ENCODE data around the gene USP26. TPM values are rescaled to one million over a fixed set of nuclear protein-coding genes. Genes with fewer than 3 reads are reported as not detected.
"Not testable (repeated sequence)": the region's sequence is repeated elsewhere in the genome, so short reads cannot be mapped to it uniquely, and the experiment has no call there.

USP26 gene
- total and polyA plus RNA-seq, 2 donors (not counting 3 experiments of a cell fraction or from before 2014, with no cell fraction given): not detected

- dilution Hi-C loops (cut with MboI; ENCODE audit: extremely low pct_ligation_motif_present, low sequenced_read_pairs): no loop called here
- intact Hi-C loops (cut with micrococcal nuclease): no loop called here
- H2AFZ ChIP-seq (ENCODE audit: low read depth, low read length): no peak overlapping the region
- H3K36me3 ChIP-seq (ENCODE audit: control insufficient read depth in 2 of 2, extremely low read depth in 1 of 2, insufficient read depth in 2 of 2, low read length in 2 of 2): no peaks in the 10 kb centered on the region
- H3K4me2 ChIP-seq (ENCODE audit: insufficient read depth, low read length): no peak overlapping the region
- no peaks in the 10 kb centered on the region for H3K79me2 ChIP-seq (ENCODE audit: control insufficient read depth, insufficient read depth, low read length)
- FAIRE-seq: no peak
- no peaks in the 10 kb centered on the region for H3K9me3 ChIP-seq (replicated peaks; ENCODE audit: control insufficient read depth, insufficient read depth, low read length)
- BruUV-seq (replicated peaks): no TSS peak
- no peaks in the 10 kb centered on the region for H3K27me3 ChIP-seq (ENCODE audit: control insufficient read depth in 2 of 2, insufficient read depth in 2 of 2, low read length in 2 of 2)
- no peak for DNase-seq (ENCODE audit: low read depth, low spot score)
- no peak overlapping the region for H3K4me3 ChIP-seq (replicated peaks in 1 of 3; ENCODE audit: insufficient read depth in 1 of 3, low read depth in 1 of 3, low read length in 3 of 3)
- H3K4me1 ChIP-seq (ENCODE audit: control insufficient read depth, extremely low read depth, insufficient read depth, low read length): no peaks in the 10 kb centered on the region
- H4K20me1 ChIP-seq (replicated peaks; ENCODE audit: control insufficient read depth, extremely low read depth, insufficient read depth, low read length): no peaks in the 10 kb centered on the region
- no peaks in the 10 kb centered on the region for H3K9me1 ChIP-seq (replicated peaks; ENCODE audit: control insufficient read depth, extremely low read depth, insufficient read depth, low read length)
- ChIA-PET POLR2A (no interaction called here), CTCF (no interaction called here)
- H3K27ac ChIP-seq (ENCODE audit: insufficient read depth, low read depth, low read length): no peak overlapping the region
- TF ChIP-seq POLR2A (IDR thresholded peaks at IDR 0.05; ENCODE audit: low read depth, low read length): no peak
- TF ChIP-seq MAX (IDR thresholded peaks at IDR 0.05; ENCODE audit: insufficient read depth, insufficient read length): no peak
- no peak for TF ChIP-seq CTCF (IDR thresholded peaks at IDR 0.05; ENCODE audit: extremely low read depth in 1 of 2, insufficient read depth in 1 of 2, low read depth in 1 of 2, low read length in 2 of 2)
- TF ChIP-seq JUN (IDR thresholded peaks at IDR 0.05; ENCODE audit: borderline replicate concordance, insufficient read depth, insufficient read length, low read depth): no peak
- TF ChIP-seq GATA2 (IDR thresholded peaks at IDR 0.05; ENCODE audit: insufficient read depth, insufficient read length, low read depth, low read length): no peak
- TF ChIP-seq FOS (IDR thresholded peaks at IDR 0.05; ENCODE audit: borderline replicate concordance, insufficient read depth, low read length): no peak
- no peak for TF ChIP-seq MYC (IDR thresholded peaks at IDR 0.05; ENCODE audit: low read depth, low read length)
- TF ChIP-seq EZH2 (IDR thresholded peaks at IDR 0.05; ENCODE audit: borderline replicate concordance, low read depth, low read length, severe bottlenecking): no peak
- no peak for TF ChIP-seq POLR2AphosphoS5 (IDR thresholded peaks at IDR 0.05; ENCODE audit: insufficient read depth, low read depth, low read length)
- H3K9ac ChIP-seq (replicated peaks; ENCODE audit: extremely low read depth, insufficient read depth, low read length): no peak overlapping the region
Measured at GRCh38 chrX:133085785-133086184, 11.1 kb downstream of the USP26 start.

- H3K4me3 ChIP-seq (replicated peaks in 1 of 3; ENCODE audit: insufficient read depth in 1 of 3, low read depth in 1 of 3, low read length in 3 of 3); POLR2A ChIA-PET; H3K9me3 ChIP-seq (replicated peaks; ENCODE audit: control insufficient read depth, insufficient read depth, low read length); H3K27me3 ChIP-seq (ENCODE audit: control insufficient read depth in 2 of 2, insufficient read depth in 2 of 2, low read length in 2 of 2); H3K9ac ChIP-seq (replicated peaks; ENCODE audit: extremely low read depth, insufficient read depth, low read length); H3K79me2 ChIP-seq (ENCODE audit: control insufficient read depth, insufficient read depth, low read length); BruUV-seq (replicated peaks); CTCF ChIA-PET; DNase-seq (ENCODE audit: low read depth, low spot score); H3K9me1 ChIP-seq (replicated peaks; ENCODE audit: control insufficient read depth, extremely low read depth, insufficient read depth, low read length); dilution Hi-C loops (cut with MboI; ENCODE audit: extremely low pct_ligation_motif_present, low sequenced_read_pairs); H4K20me1 ChIP-seq (replicated peaks; ENCODE audit: control insufficient read depth, extremely low read depth, insufficient read depth, low read length); H3K27ac ChIP-seq (ENCODE audit: insufficient read depth, low read depth, low read length); H2AFZ ChIP-seq (ENCODE audit: low read depth, low read length); H3K36me3 ChIP-seq (ENCODE audit: control insufficient read depth in 2 of 2, extremely low read depth in 1 of 2, insufficient read depth in 2 of 2, low read length in 2 of 2); H3K4me2 ChIP-seq (ENCODE audit: insufficient read depth, low read length); H3K4me1 ChIP-seq (ENCODE audit: control insufficient read depth, extremely low read depth, insufficient read depth, low read length); intact Hi-C loops (cut with micrococcal nuclease); FAIRE-seq: not testable (repeated sequence)
Measured at GRCh38 chrX:133085056-133085455, 11.9 kb downstream of the USP26 start.
